Measurements from ENCODE around the gene PWWP2B. TPM values are rescaled to one million over a fixed set of nuclear protein-coding genes. Genes with fewer than 3 reads are reported as not detected.

The PWWP2B gene
- total and polyA plus RNA-seq, 2 of the 8 experiments (the other 6 are each of a cell fraction or from before 2014, with no cell fraction given) = 5.3 to 10.8 TPM

- TF ChIP-seq CBX5 (IDR thresholded peaks at IDR 0.05; ENCODE audit: low read depth, low read length) (no peak), JUN (IDR thresholded peaks at IDR 0.05; ENCODE audit: low read depth, low read length) (no peak), NRF1 (IDR thresholded peaks at IDR 0.05; ENCODE audit: low read depth, low read length) (no peak), TAF7 (optimal IDR thresholded peaks at IDR 0.05; ENCODE audit: borderline replicate concordance, low read depth, low read length) (no peak), TAF1 (IDR thresholded peaks at IDR 0.05; ENCODE audit: low read depth, low read length) (no peak), TEAD4 (IDR thresholded peaks at IDR 0.05; ENCODE audit: low read depth, low read length) (no peak), POLR2A (IDR thresholded peaks at IDR 0.05; ENCODE audit: control extremely low read depth in 1 of 2, low read depth in 2 of 2, low read length in 2 of 2) (no peak)
These were observed 25.1 kb downstream of the PWWP2B start (continued) for GRCh38 chr10:132421847-132422751.

Measured in H1 (cell line).